Transverse colon (tissue), 4 donors: ENCODE data around the gene TBX2.

ENCODE experiments used
- CTCF ChIP-seq, 5 experiments: fragments of 200-600 bp in 3 of 5; fragments of 450-650 bp in 2 of 5; sonication (generic) in 3 of 5; IDR thresholded peaks; 1 replicate in 2 of 5; 2 replicates in 3 of 5; pipeline ENCODE4 v1.5.1; 2016 to 2017; ENCODE audit warnings: antibody characterized with exemption in 5 of 5, inconsistent platforms in 3 of 5, mild to moderate bottlenecking in 2 of 5, moderate library complexity in 1 of 5
- EP300 ChIP-seq: sonication (generic); formaldehyde crosslinking; IDR thresholded peaks from one replicate; pipeline ENCODE4 v1.6.1; 2017; ENCODE audit warnings: antibody characterized with exemption, low read depth
- POLR2AphosphoS5 ChIP-seq, 3 donors: sonication (generic); formaldehyde crosslinking; IDR thresholded peaks; one replicate each; pipeline ENCODE4 v1.6.1; 2016; ENCODE audit warnings: antibody characterized with exemption in 3 of 3

DNA sequence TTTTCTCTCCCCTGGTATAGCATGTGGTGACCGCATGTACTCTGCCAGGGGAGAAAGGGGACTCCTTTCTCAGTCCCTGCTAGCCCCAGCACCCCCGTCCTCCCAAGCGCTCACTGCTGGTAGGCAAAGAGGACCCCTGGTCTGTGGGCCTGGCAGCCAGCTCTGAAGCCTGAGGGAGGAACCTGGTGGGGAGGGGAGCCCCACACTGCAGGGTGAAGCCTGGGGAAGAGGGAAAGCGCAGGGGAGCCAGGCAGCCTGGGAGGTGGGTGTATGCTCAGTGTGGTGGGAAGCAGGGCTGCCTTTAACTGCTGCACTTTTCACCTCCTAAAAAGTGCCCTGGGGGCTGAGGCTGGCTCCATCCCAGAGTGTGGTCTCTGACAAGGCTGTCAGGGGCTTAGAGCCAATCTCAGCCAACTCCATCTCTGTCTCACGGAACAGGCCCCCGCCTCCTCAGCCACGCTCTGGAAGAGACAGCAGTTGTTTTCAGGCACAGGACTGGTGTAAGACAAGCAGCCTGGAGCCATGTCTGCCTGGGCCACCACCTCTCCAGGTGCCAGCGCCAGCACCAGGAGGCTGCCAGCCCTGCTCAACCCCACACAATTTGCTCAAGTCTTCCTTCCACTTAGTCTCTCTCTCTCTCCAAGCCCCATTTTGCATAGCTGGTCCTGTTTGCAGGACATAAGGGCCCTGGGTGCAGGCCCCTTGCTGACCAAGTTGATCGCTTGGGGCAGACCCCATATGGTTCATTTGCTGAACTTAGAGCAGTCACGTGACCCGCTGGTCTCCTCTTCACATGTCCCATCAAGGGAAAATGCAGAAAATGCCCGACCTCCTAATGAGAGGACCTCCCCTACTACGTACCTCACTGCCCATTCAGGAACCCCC is 14.7 kb upstream of the TBX2 start:
- TF ChIP-seq POLR2AphosphoS5 (IDR thresholded peaks at IDR 0.05) = no peak
- no peak for TF ChIP-seq CTCF (IDR thresholded peaks at IDR 0.05)
- no peak for TF ChIP-seq EP300
